Hepatocyte (in vitro differentiated cells): ENCODE measurements around the gene VWA1.

Experiments used
- CTCF ChIP-seq: fragments of 200-600 bp; sonication (generic); IDR thresholded peaks from 2 replicates; pipeline ENCODE4 v1.5.1; 2016; ENCODE audit warnings: antibody characterized with exemption, mild to moderate bottlenecking; ENCODE audit not compliant: poor library complexity
- EZH2phosphoT487 ChIP-seq: fragments of 200-600 bp; sonication (generic); IDR thresholded peaks from one replicate; pipeline ENCODE4 v1.6.1; 2018; ENCODE audit warnings: antibody characterized with exemption, mild to moderate bottlenecking, low read depth, moderate library complexity; ENCODE audit not compliant: unreplicated experiment, severe bottlenecking

GRCh38 chr1:1398677-1399186 is 36.8 kb upstream of the VWA1 start:
- no peak for TF ChIP-seq CTCF
- no peak for TF ChIP-seq EZH2phosphoT487
